KMS-11 (cell line): ENCODE data around the gene XYLT2.
"Not testable (repeated sequence)": the region's sequence is repeated elsewhere in the genome, so short reads cannot be mapped to it uniquely, and the experiment has no call there.

Experiments
- H2AFZ ChIP-seq: fragments of 200-600 bp; sonication (generic); 2 replicates; pipeline ENCODE4 v1.6.1; 2016; ENCODE audit warnings: antibody characterized with exemption, mixed run types, low read depth
- H3K27ac ChIP-seq: fragments of 200-600 bp; sonication (generic); 2 replicates; pipeline ENCODE4 v1.6.1; 2016; ENCODE audit warnings: mild to moderate bottlenecking, mixed run types
- H3K27me3 ChIP-seq: fragments of 200-600 bp; sonication (generic); 2 replicates; pipeline ENCODE4 v1.6.1; 2017; ENCODE audit warnings: mild to moderate bottlenecking, low read depth, mixed run types, moderate library complexity; ENCODE audit not compliant: insufficient read depth
- H3K36me3 ChIP-seq: fragments of 200-600 bp; sonication (generic); 2 replicates; pipeline ENCODE4 v1.6.1; 2017; ENCODE audit warnings: mild to moderate bottlenecking, mixed run types; ENCODE audit not compliant: insufficient read depth
- H3K4me1 ChIP-seq: fragments of 200-600 bp; sonication (generic); 2 replicates; pipeline ENCODE4 v1.6.1; 2016; ENCODE audit warnings: mild to moderate bottlenecking, low read depth, mixed run types; ENCODE audit not compliant: poor library complexity, severe bottlenecking
- H3K4me2 ChIP-seq: fragments of 200-600 bp; sonication (generic); 2 replicates; pipeline ENCODE4 v1.7.0; 2016; ENCODE audit warnings: mild to moderate bottlenecking, mixed run types
- H3K4me3 ChIP-seq: fragments of 200-600 bp; sonication (generic); IDR thresholded peaks from 2 replicates; pipeline ENCODE4 v1.6.1; 2017; ENCODE audit warnings: low read depth, low read length, mixed read lengths; ENCODE audit not compliant: insufficient read depth
- H3K79me2 ChIP-seq: fragments of 200-600 bp; sonication (generic); 2 replicates; pipeline ENCODE4 v1.6.1; 2016; ENCODE audit warnings: low read depth, mixed run types; ENCODE audit not compliant: insufficient read depth
- H3K9ac ChIP-seq: fragments of 200-600 bp; sonication (generic); 2 replicates; pipeline ENCODE4 v1.6.1; 2016; ENCODE audit warnings: mild to moderate bottlenecking, mixed run types
- H4K20me1 ChIP-seq: fragments of 200-600 bp; sonication (generic); 2 replicates; pipeline ENCODE4 v1.6.1; 2016; ENCODE audit warnings: mild to moderate bottlenecking, mixed run types; ENCODE audit not compliant: insufficient read depth
- TF ChIP-seq, protein P1 (sequence below): fragments of 200-600 bp; sonication (generic); conservative IDR thresholded peaks from 2 replicates; pipeline ENCODE4 v1.6.1; 2017; ENCODE audit warnings: low read depth, mild to moderate bottlenecking, antibody characterized with exemption, low read length, moderate library complexity, mixed read lengths

Gene XYLT2

GRCh38 chr17:50345432-50346312 is at the start of gene XYLT2:
Gene XYLT2, plus strand, starts transcription at chr17:50346126. Its CDS starts 15 bp downstream, at chr17:50346141.
- H2AFZ ChIP-seq: peak within 1 kb of the TSS; percentile 96
- H3K4me1 ChIP-seq: peaks cover 7% of the 10 kb centered on the region
- no peak within 1 kb of the TSS for H3K4me3 ChIP-seq
- no peaks in the 10 kb centered on the region for H4K20me1 ChIP-seq
- no peaks in the 10 kb centered on the region for H3K36me3 ChIP-seq
- TF ChIP-seq, protein P1, sequence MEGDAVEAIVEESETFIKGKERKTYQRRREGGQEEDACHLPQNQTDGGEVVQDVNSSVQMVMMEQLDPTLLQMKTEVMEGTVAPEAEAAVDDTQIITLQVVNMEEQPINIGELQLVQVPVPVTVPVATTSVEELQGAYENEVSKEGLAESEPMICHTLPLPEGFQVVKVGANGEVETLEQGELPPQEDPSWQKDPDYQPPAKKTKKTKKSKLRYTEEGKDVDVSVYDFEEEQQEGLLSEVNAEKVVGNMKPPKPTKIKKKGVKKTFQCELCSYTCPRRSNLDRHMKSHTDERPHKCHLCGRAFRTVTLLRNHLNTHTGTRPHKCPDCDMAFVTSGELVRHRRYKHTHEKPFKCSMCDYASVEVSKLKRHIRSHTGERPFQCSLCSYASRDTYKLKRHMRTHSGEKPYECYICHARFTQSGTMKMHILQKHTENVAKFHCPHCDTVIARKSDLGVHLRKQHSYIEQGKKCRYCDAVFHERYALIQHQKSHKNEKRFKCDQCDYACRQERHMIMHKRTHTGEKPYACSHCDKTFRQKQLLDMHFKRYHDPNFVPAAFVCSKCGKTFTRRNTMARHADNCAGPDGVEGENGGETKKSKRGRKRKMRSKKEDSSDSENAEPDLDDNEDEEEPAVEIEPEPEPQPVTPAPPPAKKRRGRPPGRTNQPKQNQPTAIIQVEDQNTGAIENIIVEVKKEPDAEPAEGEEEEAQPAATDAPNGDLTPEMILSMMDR: no peak
- H3K9ac ChIP-seq: peak within 1 kb of the TSS; percentile 87
- H3K79me2 ChIP-seq: peaks cover 21% of the 10 kb centered on the region; the same call in 1 of the 2 replicates
- H3K27ac ChIP-seq: no peak within 1 kb of the TSS
- H3K27me3 ChIP-seq: no peaks in the 10 kb centered on the region
- H3K4me2 ChIP-seq: peak within 1 kb of the TSS; percentile 93

DNA sequence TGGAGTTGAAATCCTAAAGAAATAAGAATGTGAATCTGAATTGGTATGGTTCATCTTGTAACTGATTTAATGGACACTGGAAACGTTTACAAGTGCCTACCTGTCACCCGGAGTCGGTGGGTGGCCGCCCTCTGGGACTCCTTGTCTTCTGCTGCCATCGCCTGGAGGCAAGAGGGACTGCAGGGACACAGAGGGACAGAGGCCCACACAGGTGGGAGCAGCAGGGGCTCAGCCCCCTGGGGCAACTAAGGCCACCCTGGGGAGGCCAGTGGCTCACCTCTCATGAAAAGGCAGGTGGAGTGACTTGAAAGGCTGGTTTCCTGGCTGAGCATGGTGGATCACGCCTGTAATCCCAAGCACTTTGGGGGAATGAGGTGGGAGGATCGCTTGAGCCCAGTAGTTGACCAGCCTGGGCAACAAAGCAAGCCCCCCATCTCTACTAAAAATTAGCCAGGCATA is 48.5 kb upstream of the XYLT2 start:
- H3K36me3 ChIP-seq: no peaks in the 10 kb centered on the region
- no peak overlapping the region for H3K4me2 ChIP-seq
- no peaks in the 10 kb centered on the region for H4K20me1 ChIP-seq
- H3K9ac ChIP-seq: no peak overlapping the region
- H3K4me1 ChIP-seq: no peaks in the 10 kb centered on the region
- H2AFZ ChIP-seq: no peak overlapping the region
- no peaks in the 10 kb centered on the region; the same call in 1 of the 2 replicates for H3K27me3 ChIP-seq
- H3K79me2 ChIP-seq: no peaks in the 10 kb centered on the region
- no peak overlapping the region for H3K27ac ChIP-seq
- no peak overlapping the region for H3K4me3 ChIP-seq
- TF ChIP-seq, protein P1: peak; percentile 91

DNA sequence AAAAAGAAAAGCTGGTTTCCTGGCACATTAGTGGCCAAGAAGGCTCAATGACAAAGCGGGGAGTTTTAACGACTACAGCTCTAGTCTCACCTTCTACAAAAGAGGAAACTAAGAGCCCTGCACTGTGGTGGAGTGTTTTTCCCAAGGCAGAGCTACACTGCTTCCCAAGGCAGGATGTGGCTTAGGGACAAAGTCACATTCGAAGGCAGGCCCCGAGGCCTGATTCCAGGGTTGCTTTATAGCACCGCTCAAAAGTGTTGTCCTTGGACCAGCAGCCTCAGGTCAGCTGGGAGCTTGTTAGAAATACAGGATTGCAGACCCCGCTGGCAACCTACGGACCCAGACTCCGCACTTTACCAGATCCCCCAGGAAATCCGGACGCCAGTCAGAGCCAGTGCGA is 47.9 kb upstream of the XYLT2 start:
- Histone ChIP-seq H3K9ac (no peak overlapping the region), H2AFZ (no peak overlapping the region), H3K4me1 (no peaks in the 10 kb centered on the region), H3K27me3 (no peaks in the 10 kb centered on the region; the same call in 1 of the 2 replicates), H3K79me2 (no peaks in the 10 kb centered on the region), H3K36me3 (no peaks in the 10 kb centered on the region), H3K4me3 (no peak overlapping the region), H4K20me1 (no peaks in the 10 kb centered on the region), H3K27ac (no peak overlapping the region), H3K4me2 (no peak overlapping the region)
- TF ChIP-seq, protein P1: no peak

- H4K20me1 ChIP-seq: no peaks in the 10 kb centered on the region
- no peaks in the 10 kb centered on the region for H3K4me1 ChIP-seq
- H3K9ac ChIP-seq: no peak overlapping the region
- H2AFZ ChIP-seq: no peak overlapping the region
- H3K27me3 ChIP-seq: no peaks in the 10 kb centered on the region; the same call in 1 of the 2 replicates
- TF ChIP-seq, protein P1: no peak
- no peak overlapping the region for H3K4me2 ChIP-seq
- no peaks in the 10 kb centered on the region for H3K79me2 ChIP-seq
- H3K4me3 ChIP-seq: no peak overlapping the region
- no peaks in the 10 kb centered on the region for H3K36me3 ChIP-seq
- H3K27ac ChIP-seq: no peak overlapping the region
Observed at GRCh38 chr17:50299776-50300175, 46.1 kb upstream of the XYLT2 start.

GRCh38 chr17:50300824-50301223 is 45.1 kb upstream of the XYLT2 start:
- H3K27me3 ChIP-seq, H3K4me2 ChIP-seq, H4K20me1 ChIP-seq, H3K36me3 ChIP-seq, H3K4me3 ChIP-seq, H2AFZ ChIP-seq, H3K9ac ChIP-seq, H3K27ac ChIP-seq, H3K79me2 ChIP-seq, H3K4me1 ChIP-seq: not testable (repeated sequence)
